Neural cell (in vitro differentiated cells): ENCODE data around the gene SPAG16.

ENCODE experiments used
- EP300 ChIP-seq: fragments of 450-650 bp; conservative IDR thresholded peaks from 2 replicates; pipeline ENCODE4 v1.6.1; 2014; ENCODE audit warnings: antibody characterized with exemption, mild to moderate bottlenecking, moderate library complexity; ENCODE audit not compliant: poor library complexity, severe bottlenecking
- EZH2 ChIP-seq: fragments of 200-600, 300-800 bp; shearing (Covaris generic), sonication (generic); IDR thresholded peaks from 2 replicates; pipeline ENCODE4 v1.6.1; 2014; ENCODE audit warnings: antibody characterized with exemption, low read length, borderline replicate concordance, mild to moderate bottlenecking; ENCODE audit not compliant: insufficient read depth, poor library complexity, severe bottlenecking
- POLR2AphosphoS5 ChIP-seq: IDR thresholded peaks from 2 replicates; pipeline ENCODE4 v1.6.1; 2012
- RAD21 ChIP-seq: fragments of 450-650 bp; conservative IDR thresholded peaks from 2 replicates; pipeline ENCODE4 v1.6.1; 2014; ENCODE audit warnings: antibody characterized with exemption, mild to moderate bottlenecking, moderate library complexity
- SMC3 ChIP-seq: fragments of 450-650 bp; conservative IDR thresholded peaks from 2 replicates; pipeline ENCODE4 v1.6.1; 2014; ENCODE audit warnings: antibody characterized with exemption, mild to moderate bottlenecking, moderate library complexity; ENCODE audit not compliant: poor library complexity
- TAF1 ChIP-seq: IDR thresholded peaks from 2 replicates; pipeline ENCODE4 v1.6.1; 2012; ENCODE audit warnings: low read depth
- TF ChIP-seq, protein P1 (sequence below): IDR thresholded peaks from 2 replicates; pipeline ENCODE4 v1.6.1; 2012; ENCODE audit warnings: borderline replicate concordance
- TF ChIP-seq, protein P2 (sequence below): fragments of 450-650 bp; IDR thresholded peaks from 2 replicates; pipeline ENCODE4 v1.5.1; 2014; ENCODE audit warnings: antibody characterized with exemption, mild to moderate bottlenecking, moderate library complexity; ENCODE audit not compliant: poor library complexity, severe bottlenecking

DNA sequence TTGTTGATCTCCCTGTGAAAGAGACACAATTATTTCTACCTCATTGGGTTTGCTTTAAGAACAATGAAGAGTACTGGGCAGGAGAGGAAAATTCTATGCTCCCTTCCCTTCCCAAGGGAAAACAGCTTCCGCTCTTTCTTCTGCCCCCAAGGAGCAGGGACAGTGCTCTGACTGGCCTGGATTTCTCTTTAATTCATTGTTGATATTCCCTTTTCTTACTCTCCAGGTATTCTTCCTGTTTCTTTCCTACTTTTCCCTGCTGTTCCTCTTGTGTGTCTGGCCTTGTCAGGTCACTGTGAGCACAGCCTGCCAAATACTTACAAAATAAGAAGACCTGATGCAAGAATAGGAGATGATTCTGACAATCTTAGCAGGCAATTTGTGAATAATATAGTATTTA, 49.6 kb upstream of the SPAG16 start:
- TF ChIP-seq, protein P1, sequence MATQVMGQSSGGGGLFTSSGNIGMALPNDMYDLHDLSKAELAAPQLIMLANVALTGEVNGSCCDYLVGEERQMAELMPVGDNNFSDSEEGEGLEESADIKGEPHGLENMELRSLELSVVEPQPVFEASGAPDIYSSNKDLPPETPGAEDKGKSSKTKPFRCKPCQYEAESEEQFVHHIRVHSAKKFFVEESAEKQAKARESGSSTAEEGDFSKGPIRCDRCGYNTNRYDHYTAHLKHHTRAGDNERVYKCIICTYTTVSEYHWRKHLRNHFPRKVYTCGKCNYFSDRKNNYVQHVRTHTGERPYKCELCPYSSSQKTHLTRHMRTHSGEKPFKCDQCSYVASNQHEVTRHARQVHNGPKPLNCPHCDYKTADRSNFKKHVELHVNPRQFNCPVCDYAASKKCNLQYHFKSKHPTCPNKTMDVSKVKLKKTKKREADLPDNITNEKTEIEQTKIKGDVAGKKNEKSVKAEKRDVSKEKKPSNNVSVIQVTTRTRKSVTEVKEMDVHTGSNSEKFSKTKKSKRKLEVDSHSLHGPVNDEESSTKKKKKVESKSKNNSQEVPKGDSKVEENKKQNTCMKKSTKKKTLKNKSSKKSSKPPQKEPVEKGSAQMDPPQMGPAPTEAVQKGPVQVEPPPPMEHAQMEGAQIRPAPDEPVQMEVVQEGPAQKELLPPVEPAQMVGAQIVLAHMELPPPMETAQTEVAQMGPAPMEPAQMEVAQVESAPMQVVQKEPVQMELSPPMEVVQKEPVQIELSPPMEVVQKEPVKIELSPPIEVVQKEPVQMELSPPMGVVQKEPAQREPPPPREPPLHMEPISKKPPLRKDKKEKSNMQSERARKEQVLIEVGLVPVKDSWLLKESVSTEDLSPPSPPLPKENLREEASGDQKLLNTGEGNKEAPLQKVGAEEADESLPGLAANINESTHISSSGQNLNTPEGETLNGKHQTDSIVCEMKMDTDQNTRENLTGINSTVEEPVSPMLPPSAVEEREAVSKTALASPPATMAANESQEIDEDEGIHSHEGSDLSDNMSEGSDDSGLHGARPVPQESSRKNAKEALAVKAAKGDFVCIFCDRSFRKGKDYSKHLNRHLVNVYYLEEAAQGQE = no peak
- TF ChIP-seq RAD21 = no peak
- no peak for TF ChIP-seq TAF1
- TF ChIP-seq, protein P2, sequence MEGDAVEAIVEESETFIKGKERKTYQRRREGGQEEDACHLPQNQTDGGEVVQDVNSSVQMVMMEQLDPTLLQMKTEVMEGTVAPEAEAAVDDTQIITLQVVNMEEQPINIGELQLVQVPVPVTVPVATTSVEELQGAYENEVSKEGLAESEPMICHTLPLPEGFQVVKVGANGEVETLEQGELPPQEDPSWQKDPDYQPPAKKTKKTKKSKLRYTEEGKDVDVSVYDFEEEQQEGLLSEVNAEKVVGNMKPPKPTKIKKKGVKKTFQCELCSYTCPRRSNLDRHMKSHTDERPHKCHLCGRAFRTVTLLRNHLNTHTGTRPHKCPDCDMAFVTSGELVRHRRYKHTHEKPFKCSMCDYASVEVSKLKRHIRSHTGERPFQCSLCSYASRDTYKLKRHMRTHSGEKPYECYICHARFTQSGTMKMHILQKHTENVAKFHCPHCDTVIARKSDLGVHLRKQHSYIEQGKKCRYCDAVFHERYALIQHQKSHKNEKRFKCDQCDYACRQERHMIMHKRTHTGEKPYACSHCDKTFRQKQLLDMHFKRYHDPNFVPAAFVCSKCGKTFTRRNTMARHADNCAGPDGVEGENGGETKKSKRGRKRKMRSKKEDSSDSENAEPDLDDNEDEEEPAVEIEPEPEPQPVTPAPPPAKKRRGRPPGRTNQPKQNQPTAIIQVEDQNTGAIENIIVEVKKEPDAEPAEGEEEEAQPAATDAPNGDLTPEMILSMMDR = no peak
- no peak for TF ChIP-seq POLR2AphosphoS5
- no peak for TF ChIP-seq EP300
- TF ChIP-seq EZH2 = no peak
- TF ChIP-seq SMC3 = no peak
